Gastroesophageal sphincter (tissue), 3 donors: ENCODE measurements around the gene DCAF12.

Experiments used
- CTCF ChIP-seq, 4 experiments: fragments of 200-600 bp in 2 of 4; fragments of 450-650 bp in 2 of 4; sonication (generic) in 1 of 4; IDR thresholded peaks; one replicate each; pipeline ENCODE4 v1.5.1; 2017 to 2019; ENCODE audit warnings: antibody characterized with exemption in 4 of 4, mild to moderate bottlenecking in 2 of 4, moderate library complexity in 2 of 4
- EP300 ChIP-seq: sonication (generic); formaldehyde crosslinking; IDR thresholded peaks from one replicate; pipeline ENCODE4 v1.6.1; 2017; ENCODE audit warnings: antibody characterized with exemption, mild to moderate bottlenecking

GRCh38 chr9:34124099-34124498 lies 2.4 kb downstream of the DCAF12 start:
- TF ChIP-seq CTCF (IDR thresholded peaks at IDR 0.05), result no peak
- TF ChIP-seq EP300, result no peak
